Naive thymus-derived CD8-positive, alpha-beta T cell (primary cell): ENCODE data around the gene GSDMA. TPM values are rescaled to one million over a fixed set of nuclear protein-coding genes. Genes with fewer than 3 reads are reported as not detected.
"Not testable (repeated sequence)": the region's sequence is repeated elsewhere in the genome, so short reads cannot be mapped to it uniquely, and the experiment has no call there.

ENCODE experiments used
- ATAC-seq, 2 donors: fragments of 150-1000 bp; cut with Tn5 transposase in 1 of 2; sonication (Bioruptor Pico), chemical (Tn5 transposase) in 1 of 2; 1 replicate in 1 of 2; 2 replicates in 1 of 2; pipeline ENCODE4 v1.10.0; 2021; ENCODE audit warnings: mild to moderate bottlenecking in 2 of 2, moderate library complexity in 2 of 2
- POLR2A ChIA-PET: fragments of 350-600 bp; sonication (Branson Sonifier 250); formaldehyde crosslinking; loops from one replicate; lab custom pipeline; 2021; ENCODE audit warnings: antibody characterized with exemption; lab: Charles Lee
- DNase-seq, 10 donors: peaks; one replicate each; pipeline versions ENCODE4 v3.0.0 to v3.0.0-alpha.2; 2020 to 2022
- H3K27ac Mint-ChIP-seq, 10 donors: one replicate each; pipeline ENCODE4 v1.8.0; 2020 to 2022; ENCODE audit warnings: mild to moderate bottlenecking in 10 of 10, mixed read lengths in 10 of 10, moderate library complexity in 4 of 10, inconsistent platforms in 1 of 10
- H3K27me3 Mint-ChIP-seq, 5 donors: one replicate each; pipeline ENCODE4 v1.8.0; 2021 to 2022; ENCODE audit warnings: mixed read lengths in 5 of 5
- H3K36me3 Mint-ChIP-seq, 3 donors: one replicate each; pipeline ENCODE4 v1.8.0; 2020 to 2022; ENCODE audit warnings: mixed read lengths in 3 of 3, mild to moderate bottlenecking in 2 of 3, inconsistent platforms in 1 of 3
- H3K4me1 Mint-ChIP-seq, 4 donors: one replicate each; pipeline ENCODE4 v1.8.0; 2021 to 2022; ENCODE audit warnings: mixed read lengths in 4 of 4
- H3K4me3 Mint-ChIP-seq, 10 donors: one replicate each; pipeline ENCODE4 v1.8.0; 2020 to 2022; ENCODE audit warnings: mild to moderate bottlenecking in 10 of 10, mixed read lengths in 10 of 10, moderate library complexity in 6 of 10, inconsistent platforms in 1 of 10
- H3K9me3 Mint-ChIP-seq, 9 donors: one replicate each; pipeline ENCODE4 v1.8.0; 2020 to 2022; ENCODE audit warnings: mixed read lengths in 9 of 9, mild to moderate bottlenecking in 3 of 9, inconsistent platforms in 1 of 9, moderate library complexity in 1 of 9
- polyA plus RNA-seq, 3 donors: library from polyadenylated mRNA; unstranded; fragments of 300-500 nt; fragmentation: Illumina TruSeq; gene quantifications; one replicate each; pipeline ENCODE4 v1.2.3, GENCODE V29; 2021
- total RNA-seq, 8 experiments: library from RNA in 2 of 8; stranded (reverse) in 2 of 8; gene quantifications; one replicate each; pipeline ENCODE4 v1.2.3 and lab custom pipeline; 2021 to 2026

The GSDMA gene
- total and polyA plus RNA-seq, 5 experiments from 2014 or later, result 0.16 to 0.65 (median 0.50) TPM; not detected in 2

DNA sequence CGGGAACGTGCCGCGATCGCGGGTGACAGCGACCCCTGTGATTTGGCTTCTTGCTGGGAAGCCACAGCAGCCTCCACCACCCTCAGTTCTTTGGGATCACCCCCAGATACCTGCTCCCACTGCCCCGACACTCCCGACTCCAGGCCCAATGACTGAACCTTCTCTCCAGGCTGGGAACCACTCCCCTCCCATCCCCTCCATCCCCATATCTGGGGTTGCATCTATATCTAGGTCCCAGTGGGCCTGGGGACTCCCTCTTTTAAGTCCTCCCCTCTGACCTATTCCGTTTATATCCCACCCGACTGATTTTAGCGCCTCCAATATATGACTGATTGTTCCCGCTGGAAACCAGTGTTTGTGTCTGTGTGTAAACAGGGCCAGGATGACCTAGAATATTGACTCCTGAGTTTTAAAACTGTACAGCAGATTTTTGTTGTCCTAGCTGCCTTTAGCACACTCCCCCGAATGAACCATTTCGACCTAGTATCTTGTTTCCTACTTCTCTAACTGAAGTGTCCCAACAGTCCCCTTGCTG, 18.5 kb downstream of the GSDMA start:
- ATAC-seq, result no peak
- H3K9me3 Mint-ChIP-seq, result no peaks in the 10 kb centered on the region

DNA sequence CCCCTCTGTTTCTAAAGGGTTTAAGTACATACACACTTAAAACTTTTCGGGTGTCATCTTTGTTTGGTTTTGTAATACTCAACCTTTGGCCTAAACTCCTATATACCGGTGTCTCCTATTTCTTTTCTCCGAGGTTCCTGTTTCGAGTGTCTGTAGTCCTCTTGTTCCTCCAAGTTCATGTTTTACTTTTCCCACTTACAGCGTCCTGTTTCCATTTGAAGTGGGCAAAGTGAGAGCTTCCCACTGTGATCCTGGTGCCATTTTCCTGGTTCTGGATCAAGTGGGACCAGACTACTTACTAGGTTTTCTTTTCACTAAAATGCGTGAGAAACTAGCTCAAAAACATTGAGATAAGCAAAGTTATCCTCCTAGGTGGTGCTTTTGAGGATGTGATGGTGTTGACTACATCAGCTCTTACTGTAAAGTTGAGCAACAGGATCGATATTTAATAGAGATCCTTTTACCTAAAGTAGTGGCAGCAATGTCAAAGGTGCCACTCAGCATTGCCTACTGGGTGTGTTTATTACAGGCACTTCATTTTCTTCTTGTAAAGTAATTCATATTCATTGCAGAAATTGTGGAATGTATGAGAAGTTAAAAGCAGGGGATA, 19.1 kb downstream of the GSDMA start:
- peaks cover 0 to 37% (median 3%) of the 10 kb centered on the region in 3 donors for H3K36me3 Mint-ChIP-seq
- H3K4me1 Mint-ChIP-seq, result peaks cover 21 to 48% (median 40%) of the 10 kb centered on the region in 4 donors
- H3K27me3 Mint-ChIP-seq, result no peaks in the 10 kb centered on the region
- POLR2A ChIA-PET, result interaction anchor here (0.9 to 3.4 kb wide), 5 partner anchors 10 to 341 kb away, joined by 3 to 45 read pairs (median 5); partner anchors contain the start of genes LRRC3C, MED24 and ORMDL3
- peak overlapping the region; percentile 91 to 96 (median 94) for H3K4me3 Mint-ChIP-seq
- H3K27ac Mint-ChIP-seq, result peak overlapping the region; percentile 90 to 98 (median 96)
- no peak for ATAC-seq
- no peak for DNase-seq
- H3K9me3 Mint-ChIP-seq, result no peaks in the 10 kb centered on the region

More for the DNA sequence above, 18.5 kb downstream of the GSDMA start:
- Mint-ChIP-seq H3K27me3 (no peaks in the 10 kb centered on the region), H3K36me3 (peaks cover 0 to 31% (median 0%) of the 10 kb centered on the region in 3 donors), H3K4me3 (peak overlapping the region; percentile 91 to 96 (median 94)), H3K27ac (peak overlapping the region; percentile 90 to 98 (median 96)), H3K4me1 (peaks cover 21 to 48% (median 39%) of the 10 kb centered on the region in 4 donors)
- POLR2A ChIA-PET, result interaction anchor here (1.0 to 3.4 kb wide), 18 partner anchors 11 to 530 kb away, joined by 3 to 45 read pairs (median 8); partner anchors contain the start of genes CASC3, GSDMA, LRRC3C and MED1
- DNase-seq, result no peak

DNA sequence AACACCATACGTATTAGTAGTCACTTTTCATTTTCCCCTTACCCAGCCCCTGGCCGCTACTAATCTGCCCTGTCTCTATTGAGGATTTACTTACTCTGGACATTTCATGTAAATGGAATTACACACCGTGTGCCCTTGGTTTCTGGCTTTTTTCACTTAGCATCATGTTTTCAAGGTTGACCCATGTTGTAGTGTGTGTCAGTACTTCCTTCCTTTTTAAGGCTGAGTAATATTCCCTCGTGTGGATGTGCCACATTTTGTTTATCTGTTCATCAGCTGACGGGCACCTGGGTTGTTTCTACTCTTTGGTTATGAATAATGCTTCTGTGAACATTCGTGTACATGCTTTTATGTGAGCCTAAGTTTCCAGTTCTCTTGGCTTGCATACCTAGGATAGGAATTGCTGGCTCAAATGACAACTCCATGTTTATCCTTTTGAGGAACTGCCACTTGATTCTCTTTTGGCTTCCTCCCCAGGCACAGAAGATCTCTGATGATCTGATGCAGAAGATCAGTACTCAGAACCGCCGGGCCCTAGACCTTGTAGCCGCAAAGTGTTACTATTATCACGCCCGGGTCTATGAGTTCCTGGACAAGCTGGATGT, 25.5 kb downstream of the GSDMA start:
- H3K27me3 Mint-ChIP-seq, result no peaks in the 10 kb centered on the region

DNA sequence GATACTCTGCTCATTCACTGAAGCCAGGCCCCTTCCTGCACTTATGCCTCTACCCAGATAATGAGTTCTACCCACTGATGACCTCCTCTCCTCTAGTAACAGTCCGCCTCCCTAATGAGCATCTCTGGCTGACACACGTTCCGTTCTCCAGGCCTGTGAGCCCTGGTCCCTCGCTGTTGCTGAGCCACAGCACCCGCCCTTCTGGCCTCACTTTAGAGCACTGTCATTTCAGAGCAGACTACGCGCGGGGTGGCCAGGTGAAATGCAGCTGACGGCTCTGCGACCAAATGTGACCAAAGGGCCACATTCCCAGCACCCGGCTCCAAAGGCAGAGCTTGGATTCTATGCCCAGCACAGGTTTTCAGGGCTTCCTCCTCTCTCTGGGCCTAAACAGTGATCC, 31.6 kb downstream of the GSDMA start:
- Mint-ChIP-seq H3K27me3 (no peaks in the 10 kb centered on the region), H3K4me3 (no peak overlapping the region), H3K4me1 (peaks cover 0 to 13% (median 0%) of the 10 kb centered on the region in 4 donors), H3K36me3 (peaks cover 5 to 95% (median 31%) of the 10 kb centered on the region in 3 donors), H3K9me3 (no peaks in the 10 kb centered on the region), H3K27ac (peak overlapping the region in 3 of 10 donors; percentile 11 to 76 (median 71))
- POLR2A ChIA-PET, result interaction anchor here (2.1 kb wide), 1 partner anchor 13 kb away, joined by 5 read pairs; the partner anchor contains the start of gene PSMD3
- DNase-seq, result no peak
- ATAC-seq, result no peak

More for the DNA sequence above, 25.5 kb downstream of the GSDMA start:
- peaks cover 5 to 99% (median 36%) of the 10 kb centered on the region in 3 donors for H3K36me3 Mint-ChIP-seq
- no peak overlapping the region for H3K27ac Mint-ChIP-seq
- ATAC-seq (no peak), DNase-seq (no peak)
- no peaks in the 10 kb centered on the region for H3K9me3 Mint-ChIP-seq
- H3K4me3 Mint-ChIP-seq, result no peak overlapping the region
- H3K4me1 Mint-ChIP-seq, result peaks cover 6 to 25% (median 13%) of the 10 kb centered on the region in 4 donors
- POLR2A ChIA-PET, result no interaction called here

DNA sequence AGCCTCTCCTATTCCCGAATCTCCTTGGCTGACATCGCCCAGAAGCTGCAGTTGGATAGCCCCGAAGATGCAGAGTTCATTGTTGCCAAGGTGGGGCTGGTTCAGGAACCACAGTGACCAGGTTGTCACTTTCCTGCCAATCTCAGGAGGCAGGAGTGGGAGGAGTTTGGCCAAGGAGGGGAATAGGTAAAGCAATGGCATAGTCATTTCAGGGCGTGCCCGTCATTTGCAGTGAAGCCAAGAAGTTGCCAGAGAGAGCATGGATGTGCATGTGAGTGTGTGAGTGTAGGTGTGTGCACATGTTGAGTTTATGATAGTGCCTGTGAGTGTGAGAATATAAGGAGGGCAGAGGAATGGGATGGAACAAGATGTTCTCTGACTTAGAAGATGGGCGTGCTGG, 32.6 kb downstream of the GSDMA start:
- Mint-ChIP-seq H3K4me3 (no peak overlapping the region), H3K9me3 (no peaks in the 10 kb centered on the region), H3K27me3 (no peaks in the 10 kb centered on the region), H3K27ac (peak overlapping the region in 1 of 10 donors; percentile 57), H3K36me3 (peaks cover 5 to 85% (median 26%) of the 10 kb centered on the region in 3 donors), H3K4me1 (peaks cover 0 to 13% (median 0%) of the 10 kb centered on the region in 4 donors)
- ATAC-seq (no peak), DNase-seq (no peak)
- POLR2A ChIA-PET, result no interaction called here

DNA sequence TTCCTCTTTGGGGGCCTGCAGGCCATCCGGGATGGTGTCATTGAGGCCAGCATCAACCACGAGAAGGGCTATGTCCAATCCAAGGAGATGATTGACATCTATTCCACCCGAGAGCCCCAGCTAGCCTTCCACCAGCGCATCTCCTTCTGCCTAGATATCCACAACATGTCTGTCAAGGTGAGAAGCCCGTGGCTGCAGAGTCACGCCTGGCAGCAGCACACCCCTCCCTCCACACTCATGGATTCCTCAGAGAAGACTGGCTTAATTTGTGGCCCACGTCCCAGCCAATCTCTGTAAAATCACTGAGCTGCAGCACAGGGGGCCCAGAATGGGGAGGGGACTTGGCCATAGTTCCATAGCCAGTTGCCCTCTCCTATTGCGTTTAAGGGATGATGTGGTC, 33.4 kb downstream of the GSDMA start:
- POLR2A ChIA-PET, result interaction anchor here (0.6 kb wide), 1 partner anchor 144 kb away, joined by 5 read pairs; the partner anchor contains the start of gene CASC3
- Mint-ChIP-seq H3K27me3 (no peaks in the 10 kb centered on the region), H3K27ac (peak overlapping the region in 1 of 10 donors; percentile 11), H3K4me1 (peaks cover 0 to 13% (median 0%) of the 10 kb centered on the region in 4 donors), H3K4me3 (no peak overlapping the region), H3K9me3 (no peaks in the 10 kb centered on the region), H3K36me3 (peaks cover 5 to 78% (median 22%) of the 10 kb centered on the region in 3 donors)
- no peak for DNase-seq
- no peak for ATAC-seq

DNA sequence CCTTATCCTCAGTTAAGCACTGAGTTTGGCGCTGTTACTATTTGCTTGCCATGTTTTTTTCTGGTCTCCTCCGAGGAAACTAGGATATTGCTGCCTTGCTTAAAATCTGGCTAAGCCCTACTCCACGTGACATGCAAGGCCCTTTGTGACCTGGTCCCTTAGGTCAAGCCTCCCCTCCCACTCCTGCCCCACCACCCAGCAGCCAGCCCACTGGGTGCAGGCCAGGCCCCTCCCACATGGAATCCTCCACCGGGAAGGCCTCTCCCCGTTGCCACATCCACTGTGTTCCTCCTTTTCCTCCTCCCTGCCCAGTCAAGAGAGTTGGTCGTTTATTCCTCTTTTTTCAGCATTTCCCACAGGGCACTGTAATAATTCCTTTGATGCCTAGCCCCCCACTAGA, 34.0 kb downstream of the GSDMA start:
- Mint-ChIP-seq H3K9me3 (no peaks in the 10 kb centered on the region), H3K36me3 (peaks cover 5 to 71% (median 18%) of the 10 kb centered on the region in 3 donors), H3K27ac (peak overlapping the region in 1 of 10 donors; percentile 48), H3K27me3 (no peaks in the 10 kb centered on the region), H3K4me3 (no peak overlapping the region), H3K4me1 (peaks cover 0 to 13% (median 0%) of the 10 kb centered on the region in 4 donors)
- POLR2A ChIA-PET, result interaction anchor here (0.6 kb wide), 1 partner anchor 144 kb away, joined by 5 read pairs; the partner anchor contains the start of gene CASC3
- DNase-seq (no peak), ATAC-seq (no peak)

DNA sequence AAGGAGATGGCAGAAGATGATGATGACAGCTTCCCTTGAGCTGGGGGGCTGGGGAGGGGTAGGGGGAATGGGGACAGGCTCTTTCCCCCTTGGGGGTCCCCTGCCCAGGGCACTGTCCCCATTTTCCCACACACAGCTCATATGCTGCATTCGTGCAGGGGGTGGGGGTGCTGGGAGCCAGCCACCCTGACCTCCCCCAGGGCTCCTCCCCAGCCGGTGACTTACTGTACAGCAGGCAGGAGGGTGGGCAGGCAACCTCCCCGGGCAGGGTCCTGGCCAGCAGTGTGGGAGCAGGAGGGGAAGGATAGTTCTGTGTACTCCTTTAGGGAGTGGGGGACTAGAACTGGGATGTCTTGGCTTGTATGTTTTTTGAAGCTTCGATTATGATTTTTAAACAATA, 34.7 kb downstream of the GSDMA start:
- Mint-ChIP-seq H3K27me3 (no peaks in the 10 kb centered on the region), H3K4me1 (peaks cover 0 to 13% (median 0%) of the 10 kb centered on the region in 4 donors), H3K4me3 (no peak overlapping the region), H3K36me3 (peaks cover 5 to 64% (median 17%) of the 10 kb centered on the region in 3 donors), H3K9me3 (no peaks in the 10 kb centered on the region), H3K27ac (no peak overlapping the region)
- ATAC-seq, result no peak
- POLR2A ChIA-PET, result no interaction called here
- DNase-seq, result no peak

DNA sequence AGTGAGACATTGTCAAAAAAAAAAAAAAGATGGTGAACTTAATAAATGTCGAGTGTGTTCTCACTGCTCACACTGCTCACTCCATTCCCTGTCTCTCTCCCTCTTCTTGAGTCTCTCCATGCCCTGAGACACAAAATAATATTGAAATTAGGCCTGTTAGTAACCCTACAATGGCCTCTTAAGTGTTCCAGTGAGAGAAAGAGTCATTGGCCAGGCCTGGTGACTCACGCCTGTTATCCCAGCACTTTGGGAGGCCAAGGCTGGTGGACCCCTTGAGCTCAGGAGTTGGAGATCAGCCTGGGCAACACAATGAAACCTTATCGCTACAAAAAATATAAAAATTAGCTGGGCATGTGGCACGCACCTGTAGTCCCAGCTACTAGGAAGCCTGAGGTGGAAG, 36.3 kb downstream of the GSDMA start:
- no peaks in the 10 kb centered on the region for H3K27me3 Mint-ChIP-seq
- H3K36me3 Mint-ChIP-seq, result peaks cover 0 to 49% (median 12%) of the 10 kb centered on the region in 3 donors
- POLR2A ChIA-PET, result no interaction called here
- no peaks in the 10 kb centered on the region for H3K9me3 Mint-ChIP-seq
- no peak for DNase-seq
- peak overlapping the region in 3 of 10 donors; percentile 43 to 75 (median 64) for H3K27ac Mint-ChIP-seq
- H3K4me3 Mint-ChIP-seq, result no peak overlapping the region
- H3K4me1 Mint-ChIP-seq, result peaks cover 0 to 3% (median 0%) of the 10 kb centered on the region in 4 donors
- no peak for ATAC-seq

DNA sequence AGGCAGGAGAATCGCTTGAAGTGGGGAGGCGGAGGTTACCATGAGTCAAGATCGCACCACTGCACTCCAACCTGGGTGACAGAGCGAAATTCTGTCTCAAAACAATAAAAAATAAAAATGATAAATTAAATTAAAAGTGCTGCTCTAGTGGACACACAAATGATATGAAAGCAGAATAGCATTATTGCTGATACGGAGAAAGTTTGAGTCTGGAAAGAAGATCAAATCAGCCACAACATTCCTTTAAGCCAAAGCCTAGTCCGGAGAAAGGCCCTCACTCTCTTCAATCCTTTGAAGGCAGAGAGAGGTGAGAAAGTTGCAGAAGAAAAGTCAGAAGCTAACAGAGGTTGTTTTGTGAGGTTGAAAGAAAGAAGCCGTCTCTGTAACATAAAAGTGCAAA, 37.4 kb downstream of the GSDMA start:
- Mint-ChIP-seq H3K27ac (peak overlapping the region in 1 of 10 donors; percentile 15), H3K4me3 (no peak overlapping the region), H3K36me3 (peaks cover 0 to 38% (median 4%) of the 10 kb centered on the region in 3 donors), H3K27me3 (no peaks in the 10 kb centered on the region), H3K9me3 (no peaks in the 10 kb centered on the region), H3K4me1 (no peaks in the 10 kb centered on the region)
- POLR2A ChIA-PET, result no interaction called here
- ATAC-seq, result no peak
- no peak for DNase-seq

DNA sequence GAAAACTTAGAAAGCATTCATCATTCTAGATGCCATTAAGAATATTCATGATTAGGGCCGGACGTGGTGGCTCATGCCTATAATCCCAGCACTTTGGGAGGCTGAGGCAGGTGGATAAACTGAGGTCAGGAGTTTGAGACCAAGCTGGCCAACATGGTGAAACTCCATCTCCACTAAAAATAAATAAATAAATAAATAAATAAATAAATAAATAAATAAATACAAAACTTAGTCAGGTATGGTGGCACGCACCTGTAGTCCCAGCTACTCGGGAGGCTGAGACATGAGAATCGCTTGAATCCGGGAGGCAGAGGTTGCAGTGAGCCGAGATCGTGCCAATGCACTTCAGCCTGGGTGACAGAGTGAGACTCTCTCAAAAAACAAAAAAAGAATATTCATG, 38.5 kb downstream of the GSDMA start:
- H3K9me3 Mint-ChIP-seq, DNase-seq, H3K27me3 Mint-ChIP-seq, ATAC-seq, H3K4me3 Mint-ChIP-seq, POLR2A ChIA-PET, H3K27ac Mint-ChIP-seq, H3K4me1 Mint-ChIP-seq: not testable (repeated sequence)
- peaks cover 0 to 26% (median 0%) of the 10 kb centered on the region in 3 donors for H3K36me3 Mint-ChIP-seq

DNA sequence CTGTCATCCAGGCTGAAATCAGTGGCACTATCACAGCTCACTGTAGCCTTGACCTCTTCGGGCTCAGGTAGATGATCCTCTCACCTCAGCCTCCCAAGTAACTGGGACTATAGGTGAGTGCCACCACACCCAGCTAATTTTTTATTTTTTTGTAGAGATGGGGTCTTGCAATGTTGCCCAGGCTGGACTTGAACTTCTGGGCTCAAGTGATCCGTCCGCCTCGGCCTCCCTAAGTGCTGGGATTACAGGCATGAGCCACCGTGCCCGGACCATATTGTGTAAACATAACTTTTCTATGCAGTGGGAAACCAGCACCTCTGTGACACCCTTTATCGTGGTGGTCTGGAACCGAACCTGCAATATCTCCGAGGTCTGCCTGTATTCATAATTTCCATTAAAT, 41.3 kb downstream of the GSDMA start:
- DNase-seq (no peak), ATAC-seq (no peak)
- no peaks in the 10 kb centered on the region for H3K9me3 Mint-ChIP-seq
- no peak overlapping the region for H3K4me3 Mint-ChIP-seq
- H3K27me3 Mint-ChIP-seq, result no peaks in the 10 kb centered on the region
- POLR2A ChIA-PET, result interaction anchor here (0.6 kb wide), 1 partner anchor 139 kb away, joined by 3 read pairs; no protein-coding TSS in a partner anchor
- no peaks in the 10 kb centered on the region for H3K36me3 Mint-ChIP-seq
- no peak overlapping the region for H3K27ac Mint-ChIP-seq
- no peaks in the 10 kb centered on the region for H3K4me1 Mint-ChIP-seq
